Kidney capillary endothelial cell (primary cell): ENCODE results near the gene DSC1.
"Not testable (repeated sequence)": the region's sequence is repeated elsewhere in the genome, so short reads cannot be mapped to it uniquely, and the experiment has no call there.

Experiments used
- DNase-seq: peaks from one replicate; pipeline ENCODE4 v3.0.0-alpha.2; 2018; ENCODE audit warnings: low spot score

DSC1 gene

GRCh38 chr18:31162825-31163435 is at the start of gene DSC1:
Gene DSC1, minus strand, starts transcription at chr18:31162856. Its CDS starts 262 bp downstream, at chr18:31162594.
- no peak for DNase-seq

DNA sequence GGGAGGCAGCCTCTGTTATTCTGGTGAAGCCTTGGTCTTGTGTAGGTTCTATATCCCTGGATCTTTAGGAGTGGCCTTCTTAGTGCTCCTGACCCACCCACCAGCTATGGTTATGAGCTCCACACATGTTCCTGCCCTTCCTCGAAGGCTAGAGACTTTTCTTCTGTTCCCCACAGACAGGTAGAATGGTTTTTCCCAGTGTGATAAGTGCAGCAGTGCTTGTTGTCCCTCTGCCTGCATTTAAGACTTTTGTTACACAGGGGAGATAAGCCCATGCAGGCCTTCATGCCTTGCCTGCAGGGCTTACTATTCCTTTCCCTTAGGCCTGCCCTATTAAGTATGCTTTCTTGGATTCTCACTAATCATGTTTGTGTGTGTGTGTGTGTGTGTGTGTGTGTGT is 48.4 kb upstream of the DSC1 start:
- no peak for DNase-seq

DNA sequence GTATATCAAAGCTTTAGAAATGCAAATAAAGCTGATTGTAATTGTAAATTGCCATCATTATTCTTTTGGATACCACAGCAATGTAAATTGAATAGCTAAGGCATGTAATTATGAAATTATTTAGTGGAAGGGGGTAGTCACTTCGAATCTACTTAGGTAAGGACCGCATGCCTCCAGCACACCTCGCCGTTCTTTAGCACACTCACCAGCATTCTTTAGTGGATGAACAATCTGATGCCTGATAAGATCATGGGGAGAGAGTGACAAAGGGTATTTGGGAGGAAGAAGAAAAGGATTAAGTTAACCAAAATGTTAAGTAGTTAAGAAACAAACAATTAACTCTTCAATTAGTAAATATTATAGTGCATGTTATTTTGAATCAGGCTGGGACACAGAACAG is 46.4 kb upstream of the DSC1 start:
- no peak for DNase-seq

DNA sequence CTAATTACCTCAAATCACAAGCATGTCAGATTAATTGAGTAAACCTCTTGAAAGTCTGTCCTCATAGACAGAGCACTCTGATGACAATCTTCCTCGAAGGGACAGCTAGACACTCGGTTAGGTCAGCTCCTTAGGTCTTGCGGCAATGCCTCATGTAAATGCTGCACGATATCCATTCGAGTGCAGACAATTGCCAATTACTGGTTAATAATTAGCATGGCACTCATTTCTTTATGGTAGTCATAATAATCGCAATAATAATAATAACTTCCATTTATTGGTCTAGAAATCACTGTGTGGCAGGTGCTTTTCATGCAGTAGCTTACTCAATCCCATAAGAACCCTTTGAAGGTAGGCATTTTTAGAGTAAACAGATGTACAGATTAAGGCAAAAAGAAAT is 44.7 kb upstream of the DSC1 start:
- no peak for DNase-seq

GRCh38 chr18:31206787-31207381 is 44.2 kb upstream of the DSC1 start:
- DNase-seq = peak; percentile 75

GRCh38 chr18:31206071-31206470 is 43.4 kb upstream of the DSC1 start:
- no peak for DNase-seq

DNA sequence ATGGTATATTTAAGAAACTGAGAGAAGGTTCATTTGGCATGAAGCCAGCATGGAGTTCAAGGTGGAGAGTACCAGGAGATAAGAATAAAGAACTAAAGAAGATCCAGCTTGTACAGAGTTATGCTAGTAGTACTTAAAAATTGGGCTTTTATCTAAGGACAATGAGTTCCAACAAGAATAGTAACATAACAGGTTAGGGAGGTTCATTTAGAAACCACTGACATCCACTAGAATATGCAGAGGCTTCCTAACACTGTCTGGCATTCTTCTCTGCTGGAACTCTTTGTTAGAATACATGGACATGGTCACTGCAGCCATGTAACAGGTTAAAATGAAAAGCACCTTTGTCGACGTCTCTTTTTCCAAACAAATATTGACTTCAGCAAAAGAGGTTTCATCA is 42.6 kb upstream of the DSC1 start:
- no peak for DNase-seq

DNA sequence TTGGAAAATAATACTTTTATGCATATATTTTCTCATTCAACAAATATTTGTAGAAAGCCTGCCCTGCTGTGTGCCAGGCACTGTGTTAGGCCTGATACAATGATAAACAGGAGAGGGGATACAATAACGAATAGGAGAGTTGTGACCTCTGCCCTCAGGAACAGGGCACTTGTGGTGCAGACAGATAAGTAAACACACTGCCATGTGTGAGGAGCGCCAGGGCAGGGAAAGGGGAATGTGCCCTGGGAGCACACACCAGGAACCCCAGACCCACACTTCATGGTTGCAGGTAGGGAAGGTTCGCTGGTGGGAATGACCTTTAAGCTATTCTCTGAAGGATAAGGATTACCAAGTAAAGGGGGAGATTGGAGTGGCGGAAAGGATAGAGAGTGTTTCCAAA is 42.2 kb upstream of the DSC1 start:
- no peak for DNase-seq

DNA sequence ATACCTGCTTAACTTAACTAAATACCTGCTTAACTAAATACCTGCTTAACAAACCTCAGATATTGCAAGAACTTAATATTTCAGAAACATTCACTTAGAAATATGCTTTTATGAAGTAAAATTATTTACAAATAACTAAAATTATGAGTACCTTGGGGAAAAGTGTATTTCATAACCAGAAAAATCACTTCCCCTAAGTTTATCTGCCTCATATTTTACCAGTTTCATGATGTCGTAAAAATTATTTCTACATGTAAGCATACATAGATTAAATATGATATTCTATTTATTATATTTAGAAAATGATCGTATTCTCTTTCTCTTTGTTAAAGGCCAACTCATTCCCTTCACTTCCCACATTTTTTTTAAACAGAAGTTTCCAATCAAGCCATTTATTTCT is 41.5 kb upstream of the DSC1 start:
- no peak for DNase-seq

DNA sequence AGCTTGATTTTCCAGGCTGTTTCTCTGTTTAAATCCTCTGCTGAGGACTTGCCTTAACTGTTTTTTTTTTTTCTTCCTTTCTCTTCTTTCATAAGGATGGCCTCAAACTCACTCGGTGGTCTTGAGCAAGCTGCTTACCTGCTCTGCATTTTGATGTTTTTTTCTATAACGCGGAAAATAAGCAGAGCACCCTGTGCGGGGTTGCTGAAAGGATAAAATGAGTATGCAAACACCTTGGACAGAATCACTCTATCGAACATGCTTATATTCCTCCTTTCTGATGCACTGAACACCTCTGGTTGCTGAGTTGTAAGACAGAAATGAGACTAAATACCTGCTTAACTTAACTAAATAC is 41.1 kb upstream of the DSC1 start:
- DNase-seq = no peak

DNA sequence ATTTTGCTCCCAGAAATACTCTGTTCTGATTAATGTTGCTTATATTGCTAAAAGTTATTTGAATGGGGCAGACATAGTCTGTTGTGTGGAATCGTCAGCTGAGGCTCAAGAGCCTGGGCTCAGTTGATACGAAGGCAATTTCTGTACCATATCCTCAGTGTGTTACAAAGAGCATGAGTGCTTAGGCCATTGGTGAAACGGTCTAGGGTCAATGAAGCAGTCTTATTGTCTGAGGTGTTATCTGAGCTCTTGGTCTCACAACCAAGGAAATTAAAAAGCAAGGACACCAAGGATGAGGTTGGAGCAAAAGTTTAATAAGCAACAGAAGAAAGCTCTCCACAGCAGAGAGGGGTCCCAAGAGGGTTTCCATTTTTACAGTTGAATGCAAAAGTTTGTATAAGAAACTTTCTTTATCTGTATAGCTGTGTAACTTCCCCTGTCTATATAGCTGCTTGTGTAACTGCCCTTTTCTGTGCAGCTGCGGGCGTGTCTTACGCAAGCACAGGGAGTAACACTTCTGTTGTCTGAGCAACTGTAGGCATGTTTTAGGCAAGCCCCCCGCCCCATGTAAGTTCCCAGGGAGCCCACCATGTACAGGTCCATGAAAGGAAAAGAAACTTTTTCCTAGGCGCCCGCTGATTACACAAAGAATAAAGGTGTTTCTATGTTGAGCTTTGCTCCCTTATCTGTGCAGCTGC is 40.6 kb upstream of the DSC1 start:
- DNase-seq = no peak

GRCh38 chr18:31199190-31199769 is 36.6 kb upstream of the DSC1 start:
- DNase-seq = no peak

DNA sequence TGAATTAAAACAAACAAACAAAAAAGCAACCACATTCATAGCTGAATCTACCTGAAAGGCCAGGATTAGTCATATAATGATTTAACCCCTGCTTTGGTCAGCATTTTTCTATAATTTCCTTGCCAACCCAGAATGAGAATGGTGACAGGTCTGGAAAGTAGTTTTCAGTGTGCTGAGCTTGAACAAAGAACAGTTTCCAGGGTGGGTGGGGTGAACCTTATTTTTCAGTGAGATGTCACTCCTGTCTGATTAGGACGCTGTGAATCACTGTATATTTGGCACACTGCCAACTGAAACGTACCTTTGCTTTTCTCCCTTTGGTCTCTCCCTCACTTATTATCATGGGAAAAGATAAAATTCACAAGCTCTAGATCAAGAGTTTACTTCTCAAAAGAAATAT is 35.0 kb upstream of the DSC1 start:
- no peak for DNase-seq

DNA sequence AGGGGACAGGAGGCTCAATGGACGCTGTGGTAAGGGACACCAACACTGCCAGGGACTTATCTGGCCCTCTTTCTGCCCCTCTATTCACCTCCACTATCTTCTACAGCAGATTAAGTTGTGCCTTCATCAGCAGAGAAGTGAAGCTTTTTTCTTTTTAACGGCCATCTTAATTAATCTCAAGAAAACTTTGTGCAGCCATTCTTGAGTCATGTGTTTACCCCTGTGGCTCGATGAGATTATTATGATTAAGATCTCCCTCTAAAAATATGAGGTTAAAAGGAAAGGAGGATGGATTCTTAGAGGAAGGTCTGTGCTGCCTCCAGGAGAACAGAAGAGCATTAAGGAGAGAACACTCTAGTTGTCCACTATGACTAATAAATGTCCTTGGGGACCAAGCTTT is 32.4 kb upstream of the DSC1 start:
- no peak for DNase-seq

GRCh38 chr18:31192086-31192776 is 29.6 kb upstream of the DSC1 start:
- DNase-seq = no peak

DNA sequence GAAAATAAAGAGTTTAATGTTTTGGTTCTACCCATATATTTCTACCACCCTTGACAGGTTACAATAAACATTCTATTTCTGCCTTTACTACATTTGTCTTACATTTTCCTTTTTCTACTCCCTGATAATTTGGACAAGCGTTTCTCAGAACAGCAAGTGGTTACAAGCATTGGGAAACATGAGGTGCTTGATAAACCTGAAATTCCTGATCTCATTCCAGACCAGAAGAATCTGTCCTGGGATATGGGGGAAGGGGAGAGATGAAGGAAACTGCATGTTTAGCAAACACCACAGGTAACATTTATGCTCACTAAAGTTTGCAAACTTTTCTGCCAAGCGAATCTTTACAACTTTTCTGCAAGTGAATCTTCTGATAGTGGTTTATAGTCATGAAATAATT is 28.3 kb upstream of the DSC1 start:
- DNase-seq = no peak

DNA sequence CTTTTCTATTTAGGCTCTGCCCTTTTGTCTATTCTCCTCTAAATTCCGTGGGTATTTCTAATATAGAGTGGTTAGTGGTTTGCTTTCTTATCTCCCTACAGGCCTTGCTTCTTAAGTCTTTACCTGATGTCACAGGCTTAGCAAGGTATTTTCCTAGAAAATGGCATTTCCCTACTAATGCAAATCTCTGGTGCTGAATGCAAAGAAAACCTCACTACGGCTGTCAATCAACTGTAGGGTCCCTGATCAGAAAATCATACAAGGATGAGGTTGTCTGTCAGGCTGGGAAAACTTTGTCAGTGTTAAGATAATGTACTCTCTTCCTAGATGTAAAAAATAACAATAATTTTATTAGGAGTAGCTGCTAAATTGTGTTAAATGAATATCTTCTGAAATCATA is 27.1 kb upstream of the DSC1 start:
- DNase-seq = no peak

DNA sequence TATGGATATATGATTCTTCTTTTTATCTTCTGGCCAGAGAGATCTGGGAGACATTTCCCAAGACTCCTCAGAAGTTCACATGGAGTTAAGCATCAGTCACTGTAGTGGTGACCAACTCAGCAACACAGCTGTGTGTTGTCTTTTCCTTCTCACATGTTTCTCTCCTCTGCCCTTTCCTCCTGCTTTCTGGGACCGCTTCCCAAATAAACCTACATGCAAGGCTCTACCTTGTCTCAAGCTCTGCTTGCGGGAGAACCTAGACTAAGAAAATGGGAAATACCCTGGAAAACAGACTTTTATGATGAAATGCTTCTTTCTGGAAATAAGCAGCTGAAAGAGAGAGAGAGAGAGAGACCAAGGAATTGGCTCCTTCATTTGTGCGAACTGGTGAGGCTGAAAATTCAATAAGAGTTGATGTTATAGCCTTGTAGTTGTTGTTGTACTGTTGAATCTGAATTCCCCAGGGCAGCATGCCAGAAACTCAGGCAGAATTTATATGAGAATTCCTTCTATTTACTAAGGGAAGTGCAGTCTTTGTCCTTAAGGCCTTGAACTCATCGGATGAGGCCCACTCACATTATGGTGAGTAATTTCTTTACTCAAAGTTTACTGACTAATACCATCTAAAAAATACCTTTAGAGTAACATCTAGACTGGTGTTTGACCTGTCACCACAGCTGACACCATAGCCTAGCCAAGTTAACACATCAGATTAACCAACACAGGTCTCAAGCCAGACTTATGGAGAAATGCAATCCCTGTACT is 22.7 kb upstream of the DSC1 start:
- peak; percentile 36 for DNase-seq

DNA sequence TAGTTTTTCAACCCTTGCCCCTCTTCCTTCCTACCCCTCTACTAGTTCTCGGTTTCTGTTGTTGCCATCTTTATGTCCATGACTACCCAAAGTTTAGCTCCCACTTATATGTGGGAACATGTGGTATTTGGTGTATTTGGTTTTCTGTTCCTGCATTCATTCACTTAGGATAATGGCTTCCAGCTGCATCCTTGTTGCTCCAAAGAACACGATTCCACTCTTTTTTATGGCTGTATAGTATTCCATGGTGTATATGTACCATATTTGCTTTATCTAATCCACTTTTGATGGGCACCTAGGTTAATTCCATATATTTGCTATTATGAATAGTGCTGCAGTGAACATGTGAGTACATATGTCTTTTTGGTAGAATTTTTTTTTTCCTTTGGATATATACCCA is 20.6 kb upstream of the DSC1 start:
- no peak for DNase-seq

DNA sequence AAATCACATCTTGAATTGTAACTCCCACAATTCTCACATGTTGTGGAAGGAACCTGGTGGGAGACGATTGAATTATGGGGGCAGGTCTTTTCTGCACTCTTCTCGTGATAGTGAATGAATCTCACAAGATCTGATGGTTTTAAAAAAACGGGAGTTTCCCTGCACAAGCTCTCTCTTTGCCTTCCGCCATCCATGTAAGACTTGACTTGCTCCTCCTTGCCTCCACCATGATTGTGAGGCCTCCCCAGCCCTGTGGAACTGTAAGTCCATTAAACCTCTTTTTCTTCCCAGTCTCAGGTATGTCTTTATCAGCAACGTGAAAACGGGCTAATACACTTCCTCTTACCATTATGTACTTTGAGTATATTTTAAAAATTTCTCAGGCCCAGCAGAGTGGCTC is 14.7 kb upstream of the DSC1 start:
- not testable (repeated sequence) for DNase-seq

DNA sequence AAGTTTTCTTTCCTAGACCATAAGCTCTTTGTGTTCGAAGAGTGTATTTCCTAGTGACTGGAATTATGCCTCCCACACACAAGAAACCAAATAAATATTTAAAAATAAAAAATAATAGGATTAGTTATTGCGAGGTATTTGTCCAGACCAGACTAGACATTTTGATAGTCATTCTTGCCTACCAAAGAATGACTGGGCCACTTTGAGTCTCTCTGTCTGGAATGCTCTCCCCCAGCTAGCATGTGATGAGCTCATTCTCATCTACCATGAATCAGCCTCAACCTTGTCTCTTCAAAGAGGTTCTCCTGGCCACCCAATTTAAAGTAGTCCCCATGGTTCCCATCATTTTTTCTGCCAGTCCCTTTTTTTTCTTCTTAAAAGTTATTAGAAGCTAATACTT is 13.9 kb upstream of the DSC1 start:
- no peak for DNase-seq
